Mucosa of gallbladder (tissue), 1 donor: ENCODE results near the gene COL9A3. TPM values are rescaled to one million over a fixed set of nuclear protein-coding genes. Genes with fewer than 3 reads are reported as not detected.

Experiments used
- total RNA-seq: library from RNA; stranded (reverse); gene quantifications from one replicate; pipeline ENCODE4 v1.2.1, GENCODE V29; 2021
- donor health status: DM: no; HTN: no; CAD: no.

The COL9A3 gene
- total RNA-seq, 1 donor from 2014 or later: 3.6 TPM

Other genes with a start within 250 kb of the COL9A3 start
- 5.9 TPM for gene SLCO4A1, start 174.5 kb upstream of the COL9A3 start, total RNA-seq
- gene NTSR1, start 108.2 kb upstream of the COL9A3 start, total RNA-seq: 0.40 TPM
- 8.9 TPM for gene MRGBP, start 20.6 kb upstream of the COL9A3 start, total RNA-seq
- gene OGFR, start 12.2 kb upstream of the COL9A3 start, total RNA-seq: 50.8 TPM
- gene TCFL5, start 44.8 kb downstream of the COL9A3 start, total RNA-seq: 8.2 TPM
- gene DIDO1, start 109.5 kb downstream of the COL9A3 start, total RNA-seq: 61.1 TPM
- gene GID8, start 121.1 kb downstream of the COL9A3 start, total RNA-seq: 32.9 TPM
- 19.8 TPM for gene SLC17A9, start 135.7 kb downstream of the COL9A3 start, total RNA-seq
- gene BHLHE23, start 189.9 kb downstream of the COL9A3 start, total RNA-seq: not detected